ENCODE data around the gene C1S.

C1S gene

GRCh38 chr12:7101047-7101693, 40.7 kb downstream of the C1S start:
- Histone ChIP-seq H3K27me3 (ENCODE audit: insufficient read depth, low read length) (no peaks in the 10 kb centered on the region), H3K18ac (ENCODE audit: low read length) (no peak overlapping the region), H3K36me3 (ENCODE audit: control insufficient read depth in 1 of 2, insufficient read depth in 2 of 2, low read length in 2 of 2) (peaks cover 9 to 18% of the 10 kb centered on the region in 2 experiments), H3K79me2 (ENCODE audit: control insufficient read depth, insufficient read depth, low read length, poor library complexity) (no peaks in the 10 kb centered on the region), H3K4me1 (ENCODE audit: control insufficient read depth in 1 of 2, insufficient read depth in 2 of 2, low read length in 2 of 2) (no peaks in the 10 kb centered on the region), H2AK5ac (ENCODE audit: low read length) (no peak overlapping the region), H3K4me3 (ENCODE audit: low read depth, low read length) (no peak overlapping the region), H4K91ac (ENCODE audit: low read depth, low read length) (no peak overlapping the region), H3K4me2 (ENCODE audit: low read length) (no peak overlapping the region), H3K4ac (ENCODE audit: low read depth, low read length) (no peak overlapping the region), H4K12ac (ENCODE audit: low read depth, low read length) (no peak overlapping the region), H3K23ac (ENCODE audit: low read length) (no peak overlapping the region), H2AFZ (ENCODE audit: insufficient read depth, low read length, poor library complexity) (no peak overlapping the region), H3K27ac (ENCODE audit: low read depth, low read length) (no peak overlapping the region), H3K79me1 (ENCODE audit: low read length) (no peaks in the 10 kb centered on the region), H2BK5ac (ENCODE audit: low read depth, low read length, poor library complexity) (no peak overlapping the region), H2BK120ac (ENCODE audit: insufficient read depth, low read length, poor library complexity) (no peak overlapping the region), H3K14ac (ENCODE audit: low read length) (no peak overlapping the region), H2BK12ac (ENCODE audit: low read length) (no peak overlapping the region), H4K8ac (ENCODE audit: low read depth, low read length) (no peak overlapping the region), H3K9me3 (ENCODE audit: insufficient read depth, low read depth, low read length) (no peaks in the 10 kb centered on the region), H3K9ac (ENCODE audit: low read length) (no peak overlapping the region)
- no peak for DNase-seq
- WGBS (ENCODE audit: extremely low coverage, insufficient coverage, insufficient read length): no CpG with 5 or more reads among the region's 4 CpGs

- no peak overlapping the region for H3K4ac ChIP-seq (ENCODE audit: low read depth, low read length)
- H3K18ac ChIP-seq (ENCODE audit: low read length): no peak overlapping the region
- H3K27ac ChIP-seq (ENCODE audit: low read depth, low read length): no peak overlapping the region
- no peak overlapping the region for H2BK12ac ChIP-seq (ENCODE audit: low read length)
- H3K14ac ChIP-seq (ENCODE audit: low read length): no peak overlapping the region
- no peak overlapping the region for H2AK5ac ChIP-seq (ENCODE audit: low read length)
- H3K4me1 ChIP-seq (ENCODE audit: control insufficient read depth in 1 of 2, insufficient read depth in 2 of 2, low read length in 2 of 2): no peaks in the 10 kb centered on the region
- H4K8ac ChIP-seq (ENCODE audit: low read depth, low read length): no peak overlapping the region
- no peaks in the 10 kb centered on the region for H3K27me3 ChIP-seq (ENCODE audit: insufficient read depth, low read length)
- H2BK5ac ChIP-seq (ENCODE audit: low read depth, low read length, poor library complexity): no peak overlapping the region
- no peak overlapping the region for H2BK120ac ChIP-seq (ENCODE audit: insufficient read depth, low read length, poor library complexity)
- no peak overlapping the region for H3K4me2 ChIP-seq (ENCODE audit: low read length)
- H3K4me3 ChIP-seq (ENCODE audit: low read depth, low read length): no peak overlapping the region
- H4K91ac ChIP-seq (ENCODE audit: low read depth, low read length): no peak overlapping the region
- no peaks in the 10 kb centered on the region for H3K79me2 ChIP-seq (ENCODE audit: control insufficient read depth, insufficient read depth, low read length, poor library complexity)
- H2AFZ ChIP-seq (ENCODE audit: insufficient read depth, low read length, poor library complexity): no peak overlapping the region
- H3K9ac ChIP-seq (ENCODE audit: low read length): no peak overlapping the region
- no peak overlapping the region for H4K12ac ChIP-seq (ENCODE audit: low read depth, low read length)
- DNase-seq: no peak
- no peaks in the 10 kb centered on the region for H3K79me1 ChIP-seq (ENCODE audit: low read length)
- H3K36me3 ChIP-seq (ENCODE audit: control insufficient read depth in 1 of 2, insufficient read depth in 2 of 2, low read length in 2 of 2): peaks cover 9 to 18% of the 10 kb centered on the region in 2 experiments
- H3K9me3 ChIP-seq (ENCODE audit: insufficient read depth, low read depth, low read length): no peaks in the 10 kb centered on the region
- WGBS (ENCODE audit: extremely low coverage, insufficient coverage, insufficient read length): no CpG with 5 or more reads among the region's 10 CpGs
- H3K23ac ChIP-seq (ENCODE audit: low read length): no peak overlapping the region
These were observed 41.2 kb downstream of the C1S start for GRCh38 chr12:7101694-7102131.

GRCh38 chr12:7102582-7102981, 42.1 kb downstream of the C1S start:
- H3K27me3 ChIP-seq (ENCODE audit: insufficient read depth, low read length): no peaks in the 10 kb centered on the region

GRCh38 chr12:7103837-7104584, 43.5 kb downstream of the C1S start:
- no peak overlapping the region for H2BK5ac ChIP-seq (ENCODE audit: low read depth, low read length, poor library complexity)
- no peak for DNase-seq
- H2BK12ac ChIP-seq (ENCODE audit: low read length): no peak overlapping the region
- H2AK5ac ChIP-seq (ENCODE audit: low read length): no peak overlapping the region
- H3K9me3 ChIP-seq (ENCODE audit: insufficient read depth, low read depth, low read length): no peaks in the 10 kb centered on the region
- H3K27me3 ChIP-seq (ENCODE audit: insufficient read depth, low read length): no peaks in the 10 kb centered on the region
- whole genome bisulfite sequencing (ENCODE audit: extremely low coverage, insufficient coverage, insufficient read length): no CpG with 5 or more reads among the region's 14 CpGs
- H3K18ac ChIP-seq (ENCODE audit: low read length): no peak overlapping the region
- H3K36me3 ChIP-seq (ENCODE audit: control insufficient read depth in 1 of 2, insufficient read depth in 2 of 2, low read length in 2 of 2): peaks cover 7 to 16% of the 10 kb centered on the region in 2 experiments
- H3K79me2 ChIP-seq (ENCODE audit: control insufficient read depth, insufficient read depth, low read length, poor library complexity): peaks cover 3% of the 10 kb centered on the region
- H4K12ac ChIP-seq (ENCODE audit: low read depth, low read length): no peak overlapping the region
- H3K23ac ChIP-seq (ENCODE audit: low read length): no peak overlapping the region
- H3K4ac ChIP-seq (ENCODE audit: low read depth, low read length): no peak overlapping the region
- no peak overlapping the region for H3K14ac ChIP-seq (ENCODE audit: low read length)
- H2AFZ ChIP-seq (ENCODE audit: insufficient read depth, low read length, poor library complexity): no peak overlapping the region
- no peak overlapping the region for H4K8ac ChIP-seq (ENCODE audit: low read depth, low read length)
- no peak overlapping the region for H3K4me2 ChIP-seq (ENCODE audit: low read length)
- no peak overlapping the region for H3K27ac ChIP-seq (ENCODE audit: low read depth, low read length)
- H2BK120ac ChIP-seq (ENCODE audit: insufficient read depth, low read length, poor library complexity): no peak overlapping the region
- no peak overlapping the region for H4K91ac ChIP-seq (ENCODE audit: low read depth, low read length)
- H3K4me3 ChIP-seq (ENCODE audit: low read depth, low read length): no peak overlapping the region
- H3K4me1 ChIP-seq (ENCODE audit: control insufficient read depth in 1 of 2, insufficient read depth in 2 of 2, low read length in 2 of 2): peaks cover 0 to 2% of the 10 kb centered on the region in 2 experiments
- H3K9ac ChIP-seq (ENCODE audit: low read length): no peak overlapping the region
- peaks cover 11% of the 10 kb centered on the region for H3K79me1 ChIP-seq (ENCODE audit: low read length)

More at GRCh38 chr12:7102582-7102981, 42.1 kb downstream of the C1S start:
- Histone ChIP-seq H3K4me1 (ENCODE audit: control insufficient read depth in 1 of 2, insufficient read depth in 2 of 2, low read length in 2 of 2) (no peaks in the 10 kb centered on the region), H4K12ac (ENCODE audit: low read depth, low read length) (no peak overlapping the region), H3K9me3 (ENCODE audit: insufficient read depth, low read depth, low read length) (no peaks in the 10 kb centered on the region), H4K91ac (ENCODE audit: low read depth, low read length) (no peak overlapping the region), H2BK5ac (ENCODE audit: low read depth, low read length, poor library complexity) (no peak overlapping the region), H3K4me2 (ENCODE audit: low read length) (no peak overlapping the region), H3K9ac (ENCODE audit: low read length) (peak overlapping the region; percentile 63), H4K8ac (ENCODE audit: low read depth, low read length) (no peak overlapping the region), H2AFZ (ENCODE audit: insufficient read depth, low read length, poor library complexity) (no peak overlapping the region), H3K4ac (ENCODE audit: low read depth, low read length) (no peak overlapping the region), H3K27ac (ENCODE audit: low read depth, low read length) (no peak overlapping the region), H3K4me3 (ENCODE audit: low read depth, low read length) (no peak overlapping the region), H3K79me1 (ENCODE audit: low read length) (no peaks in the 10 kb centered on the region), H3K18ac (ENCODE audit: low read length) (no peak overlapping the region), H2AK5ac (ENCODE audit: low read length) (no peak overlapping the region), H3K79me2 (ENCODE audit: control insufficient read depth, insufficient read depth, low read length, poor library complexity) (no peaks in the 10 kb centered on the region), H2BK12ac (ENCODE audit: low read length) (no peak overlapping the region), H3K36me3 (ENCODE audit: control insufficient read depth in 1 of 2, insufficient read depth in 2 of 2, low read length in 2 of 2) (peaks cover 7 to 17% of the 10 kb centered on the region in 2 experiments), H3K23ac (ENCODE audit: low read length) (no peak overlapping the region), H2BK120ac (ENCODE audit: insufficient read depth, low read length, poor library complexity) (no peak overlapping the region), H3K14ac (ENCODE audit: low read length) (no peak overlapping the region)
- no peak for DNase-seq
- WGBS (ENCODE audit: extremely low coverage, insufficient coverage, insufficient read length): no CpG with 5 or more reads among the region's 3 CpGs
